Gastrocnemius medialis (tissue), 4 donors: ENCODE data around the gene SH3PXD2B. TPM values are rescaled to one million over a fixed set of nuclear protein-coding genes. Genes with fewer than 3 reads are reported as not detected.

ENCODE experiments used
- ATAC-seq, 2 donors: fragments of 150-250 bp; one replicate each; pipeline ENCODE4 v1.9.1; 2016
- DNase-seq, 2 donors: peaks; one replicate each; pipeline ENCODE4 v3.0.0-alpha.2; 2019
- H3K27ac ChIP-seq, 4 donors: fragments of 200-600 bp; sonication (generic); 1 replicate in 1 of 4; 2 replicates in 3 of 4; pipeline ENCODE4 v1.5.1; 2016 to 2018; ENCODE audit warnings: mild to moderate bottlenecking in 2 of 4, moderate library complexity in 1 of 4
- H3K27me3 ChIP-seq, 3 donors: fragments of 200-600 bp; sonication (generic) in 2 of 3; 1 replicate in 1 of 3; 2 replicates in 2 of 3; pipeline versions ENCODE4 v1.5.1 to v1.6.0; 2016 to 2019; ENCODE audit warnings: mild to moderate bottlenecking in 1 of 3, moderate library complexity in 1 of 3
- H3K36me3 ChIP-seq, 2 donors: fragments of 200-600 bp; sonication (generic) in 1 of 2; one replicate each; pipeline ENCODE4 v1.5.1; 2017 to 2018
- H3K4me1 ChIP-seq, 2 donors: fragments of 200-600 bp; sonication (generic) in 1 of 2; one replicate each; pipeline ENCODE4 v1.5.1; 2016 to 2017; ENCODE audit warnings: mild to moderate bottlenecking in 2 of 2
- H3K4me3 ChIP-seq, 4 donors: fragments of 200-600 bp; sonication (generic) in 3 of 4; 1 replicate in 1 of 4; 2 replicates in 3 of 4; pipeline ENCODE4 v1.5.1; 2016 to 2019; ENCODE audit warnings: mild to moderate bottlenecking in 2 of 4
- H3K9me3 ChIP-seq, 3 donors: fragments of 200-600 bp; sonication (generic) in 2 of 3; 1 replicate in 1 of 3; 2 replicates in 2 of 3; pipeline ENCODE4 v1.5.1; 2016 to 2019
- POLR2A ChIP-seq, 2 donors: fragments of 450-650 bp; IDR thresholded peaks; one replicate each; pipeline ENCODE4 v1.6.1; 2017; ENCODE audit warnings: antibody characterized with exemption in 2 of 2, mild to moderate bottlenecking in 2 of 2, moderate library complexity in 2 of 2
- in situ Hi-C, 4 donors: fragments of 200-750 bp; cut with MboI; loops; one replicate each; pipeline versions ENCODE4 v1.15.0 to v1.8.0; 2017; ENCODE audit warnings: low sequenced_read_pairs in 4 of 4
- intact Hi-C: fragments of 100-400 bp; cut with DNase I; formaldehyde crosslinking; loops from one replicate; pipeline ENCODE4 v1.15.1; 2023; ENCODE audit warnings: low total_unique reads
- total RNA-seq, 4 donors: library from RNA; depleted of rRNA; stranded (reverse); fragments of >200 nt; gene quantifications; one replicate each; pipeline versions ENCODE4 v1.1.0 to v1.2.3, GENCODE V29; 2016
- TF ChIP-seq, protein P1 (sequence below), 5 experiments: fragments of 450-650 bp in 3 of 5; fragments of 200-600 bp in 2 of 5; sonication (generic) in 2 of 5; IDR thresholded peaks in 4 of 5; conservative IDR thresholded peaks in 1 of 5; 1 replicate in 4 of 5; 2 replicates in 1 of 5; pipeline ENCODE4 v1.5.1; 2016 to 2019; ENCODE audit warnings: antibody characterized with exemption in 5 of 5, mild to moderate bottlenecking in 3 of 5, moderate library complexity in 3 of 5

SH3PXD2B gene
- total RNA-seq, 4 donors from 2014 or later: 2.7 to 10.2 (median 4.2) TPM

DNA sequence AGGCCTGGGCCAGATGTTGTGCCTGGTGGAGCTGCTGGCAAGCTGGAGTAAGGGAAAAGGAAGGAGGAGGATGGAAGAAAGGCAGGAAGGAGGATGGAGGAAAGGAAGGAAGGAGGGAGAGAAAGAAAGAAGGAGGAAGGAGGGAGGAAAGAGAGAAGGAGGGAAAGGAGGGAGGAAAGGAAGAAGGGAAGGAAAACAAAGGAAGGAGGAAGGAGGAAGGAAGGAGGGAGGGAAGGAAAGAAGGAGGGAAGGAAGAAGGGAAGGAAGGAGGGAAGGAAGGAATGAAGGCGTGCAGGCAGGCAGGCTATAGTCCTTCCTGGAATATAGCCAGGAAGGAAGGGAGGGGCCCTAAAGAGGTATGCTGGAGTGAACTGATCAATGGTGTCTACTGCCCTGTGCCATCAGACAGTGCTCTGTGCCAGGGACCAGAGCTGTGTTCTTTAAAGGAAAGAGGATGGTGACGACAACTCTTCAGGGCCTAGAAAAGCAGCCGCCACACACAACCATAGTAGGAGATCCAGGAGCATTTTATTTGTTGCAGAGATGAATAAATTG lies 109.4 kb downstream of the SH3PXD2B start:
- H3K27me3 ChIP-seq: no peaks in the 10 kb centered on the region
- no peak overlapping the region for H3K4me3 ChIP-seq
- H3K4me1 ChIP-seq: no peaks in the 10 kb centered on the region
- no peak overlapping the region for H3K27ac ChIP-seq
- in situ Hi-C loops: no loop called here
- ATAC-seq (no peak), DNase-seq (no peak)
- TF ChIP-seq, protein P1, sequence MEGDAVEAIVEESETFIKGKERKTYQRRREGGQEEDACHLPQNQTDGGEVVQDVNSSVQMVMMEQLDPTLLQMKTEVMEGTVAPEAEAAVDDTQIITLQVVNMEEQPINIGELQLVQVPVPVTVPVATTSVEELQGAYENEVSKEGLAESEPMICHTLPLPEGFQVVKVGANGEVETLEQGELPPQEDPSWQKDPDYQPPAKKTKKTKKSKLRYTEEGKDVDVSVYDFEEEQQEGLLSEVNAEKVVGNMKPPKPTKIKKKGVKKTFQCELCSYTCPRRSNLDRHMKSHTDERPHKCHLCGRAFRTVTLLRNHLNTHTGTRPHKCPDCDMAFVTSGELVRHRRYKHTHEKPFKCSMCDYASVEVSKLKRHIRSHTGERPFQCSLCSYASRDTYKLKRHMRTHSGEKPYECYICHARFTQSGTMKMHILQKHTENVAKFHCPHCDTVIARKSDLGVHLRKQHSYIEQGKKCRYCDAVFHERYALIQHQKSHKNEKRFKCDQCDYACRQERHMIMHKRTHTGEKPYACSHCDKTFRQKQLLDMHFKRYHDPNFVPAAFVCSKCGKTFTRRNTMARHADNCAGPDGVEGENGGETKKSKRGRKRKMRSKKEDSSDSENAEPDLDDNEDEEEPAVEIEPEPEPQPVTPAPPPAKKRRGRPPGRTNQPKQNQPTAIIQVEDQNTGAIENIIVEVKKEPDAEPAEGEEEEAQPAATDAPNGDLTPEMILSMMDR (IDR thresholded peaks at IDR 0.05 in 4 of 5, conservative IDR thresholded peaks at IDR 0.05 in 1 of 5): no peak
- no peak for TF ChIP-seq POLR2A (IDR thresholded peaks at IDR 0.05)
- intact Hi-C loops: no loop called here
- H3K36me3 ChIP-seq: no peaks in the 10 kb centered on the region
- H3K9me3 ChIP-seq: no peaks in the 10 kb centered on the region

DNA sequence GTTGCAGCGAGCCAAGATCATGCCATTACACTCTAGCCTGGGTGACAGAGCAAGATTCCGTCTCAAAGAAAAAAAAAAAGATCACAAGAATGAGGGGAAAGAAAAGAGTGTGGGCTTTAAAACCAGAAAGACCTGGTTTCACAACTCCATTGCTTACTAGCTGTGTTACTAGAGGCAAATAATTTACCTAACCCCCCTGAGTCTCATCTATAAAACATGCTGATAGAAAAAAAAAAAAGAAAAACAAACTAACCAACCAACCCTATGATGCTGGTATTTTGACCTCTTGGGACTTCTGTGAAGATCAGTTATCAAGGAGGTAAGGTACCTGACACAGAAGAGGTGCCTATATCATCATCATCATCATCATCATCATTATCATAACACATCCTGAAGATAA lies 110.6 kb downstream of the SH3PXD2B start:
- no peaks in the 10 kb centered on the region for H3K36me3 ChIP-seq
- intact Hi-C loops: no loop called here
- no peaks in the 10 kb centered on the region for H3K4me1 ChIP-seq
- no peak overlapping the region for H3K4me3 ChIP-seq
- TF ChIP-seq, protein P1 (IDR thresholded peaks at IDR 0.05 in 4 of 5, conservative IDR thresholded peaks at IDR 0.05 in 1 of 5): no peak
- no peak for TF ChIP-seq POLR2A (IDR thresholded peaks at IDR 0.05)
- in situ Hi-C loops: no loop called here
- H3K27me3 ChIP-seq: no peaks in the 10 kb centered on the region
- H3K9me3 ChIP-seq: no peaks in the 10 kb centered on the region
- no peak overlapping the region for H3K27ac ChIP-seq
- DNase-seq (no peak), ATAC-seq (no peak)

DNA sequence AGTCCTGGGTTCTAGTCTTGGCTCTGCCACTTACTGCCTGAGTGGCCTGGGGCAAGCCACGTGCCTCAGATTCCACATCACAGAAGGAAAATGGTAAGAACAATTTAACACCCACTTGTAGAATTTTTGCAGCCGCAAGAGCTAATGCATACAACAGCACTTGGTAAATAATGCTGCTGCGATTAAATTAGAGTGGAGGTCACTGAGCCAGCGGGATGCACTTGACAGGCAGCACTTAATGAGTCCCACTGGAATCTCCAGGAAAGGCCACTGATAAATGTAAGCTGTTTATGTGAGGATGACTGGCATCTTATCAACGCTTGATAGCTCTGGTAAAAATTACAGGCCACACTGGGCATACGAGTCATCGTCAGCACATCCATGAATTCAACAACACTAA lies 111.4 kb downstream of the SH3PXD2B start:
- no peaks in the 10 kb centered on the region for H3K4me1 ChIP-seq

DNA sequence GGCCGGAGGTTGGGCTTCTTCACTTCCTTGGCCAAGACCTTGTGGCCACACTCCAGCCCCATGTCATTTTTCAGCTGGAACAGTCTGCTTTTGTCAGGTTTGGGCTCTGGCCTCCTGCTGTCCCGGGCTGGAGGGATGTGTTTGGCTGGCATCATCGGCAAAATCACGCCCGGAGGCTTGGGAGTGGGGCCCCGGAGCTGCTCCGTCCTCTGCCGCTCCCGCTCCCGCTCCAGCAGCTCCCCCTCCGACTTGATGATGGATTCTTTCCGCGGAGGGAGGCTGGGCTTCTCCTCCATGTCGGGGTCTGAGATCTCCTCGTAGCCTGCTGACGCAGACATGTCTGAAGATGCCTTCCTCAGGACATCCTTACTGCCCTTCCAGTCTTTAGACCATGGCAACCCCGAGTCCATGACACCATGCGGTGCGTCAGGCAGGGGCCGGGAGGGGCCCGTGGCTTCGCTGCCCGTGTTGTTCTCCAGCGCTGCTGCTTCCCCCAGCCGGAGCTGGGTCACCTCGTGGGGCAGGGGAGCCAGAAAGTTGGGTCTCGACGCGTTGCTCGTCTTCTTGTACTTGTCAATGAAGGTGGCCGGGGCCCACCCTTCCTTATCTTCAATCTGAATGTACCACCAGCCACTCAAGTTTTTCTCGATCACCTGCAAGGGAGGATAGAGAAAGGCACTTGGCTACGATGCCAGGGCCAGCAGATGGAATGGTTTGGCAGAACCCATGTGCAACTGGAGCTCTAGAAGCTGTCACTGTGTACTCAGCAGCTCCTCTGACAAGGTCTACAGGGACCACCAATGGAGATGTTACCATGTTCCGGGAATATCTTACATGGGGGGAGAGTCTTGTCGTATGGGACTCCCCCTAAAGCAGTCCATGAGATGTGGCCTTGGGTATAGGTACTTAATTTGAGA lies 114.8 kb downstream of the SH3PXD2B start:
- no peaks in the 10 kb centered on the region for H3K36me3 ChIP-seq
- no peak for ATAC-seq
- in situ Hi-C loops: no loop called here

More for the DNA sequence above, 111.4 kb downstream of the SH3PXD2B start:
- Histone ChIP-seq H3K27me3 (no peaks in the 10 kb centered on the region), H3K36me3 (no peaks in the 10 kb centered on the region), H3K27ac (no peak overlapping the region), H3K4me3 (no peak overlapping the region), H3K9me3 (no peaks in the 10 kb centered on the region)
- TF ChIP-seq, protein P1 (IDR thresholded peaks at IDR 0.05 in 4 of 5, conservative IDR thresholded peaks at IDR 0.05 in 1 of 5): no peak
- TF ChIP-seq POLR2A (IDR thresholded peaks at IDR 0.05): no peak
- intact Hi-C loops: no loop called here
- no peak for ATAC-seq
- DNase-seq: no peak
- in situ Hi-C loops: no loop called here

More for the DNA sequence above, 114.8 kb downstream of the SH3PXD2B start:
- TF ChIP-seq, protein P1 (IDR thresholded peaks at IDR 0.05 in 4 of 5, conservative IDR thresholded peaks at IDR 0.05 in 1 of 5): no peak
- no peak for TF ChIP-seq POLR2A (IDR thresholded peaks at IDR 0.05)
- Histone ChIP-seq H3K27ac (no peak overlapping the region), H3K27me3 (no peaks in the 10 kb centered on the region), H3K4me1 (no peaks in the 10 kb centered on the region), H3K9me3 (no peaks in the 10 kb centered on the region), H3K4me3 (no peak overlapping the region)
- intact Hi-C loops: no loop called here
- DNase-seq: no peak
